ENCODE data around the gene KIFC3.
"Not testable (repeated sequence)": the region's sequence is repeated elsewhere in the genome, so short reads cannot be mapped to it uniquely, and the experiment has no call there.

Gene KIFC3

DNA sequence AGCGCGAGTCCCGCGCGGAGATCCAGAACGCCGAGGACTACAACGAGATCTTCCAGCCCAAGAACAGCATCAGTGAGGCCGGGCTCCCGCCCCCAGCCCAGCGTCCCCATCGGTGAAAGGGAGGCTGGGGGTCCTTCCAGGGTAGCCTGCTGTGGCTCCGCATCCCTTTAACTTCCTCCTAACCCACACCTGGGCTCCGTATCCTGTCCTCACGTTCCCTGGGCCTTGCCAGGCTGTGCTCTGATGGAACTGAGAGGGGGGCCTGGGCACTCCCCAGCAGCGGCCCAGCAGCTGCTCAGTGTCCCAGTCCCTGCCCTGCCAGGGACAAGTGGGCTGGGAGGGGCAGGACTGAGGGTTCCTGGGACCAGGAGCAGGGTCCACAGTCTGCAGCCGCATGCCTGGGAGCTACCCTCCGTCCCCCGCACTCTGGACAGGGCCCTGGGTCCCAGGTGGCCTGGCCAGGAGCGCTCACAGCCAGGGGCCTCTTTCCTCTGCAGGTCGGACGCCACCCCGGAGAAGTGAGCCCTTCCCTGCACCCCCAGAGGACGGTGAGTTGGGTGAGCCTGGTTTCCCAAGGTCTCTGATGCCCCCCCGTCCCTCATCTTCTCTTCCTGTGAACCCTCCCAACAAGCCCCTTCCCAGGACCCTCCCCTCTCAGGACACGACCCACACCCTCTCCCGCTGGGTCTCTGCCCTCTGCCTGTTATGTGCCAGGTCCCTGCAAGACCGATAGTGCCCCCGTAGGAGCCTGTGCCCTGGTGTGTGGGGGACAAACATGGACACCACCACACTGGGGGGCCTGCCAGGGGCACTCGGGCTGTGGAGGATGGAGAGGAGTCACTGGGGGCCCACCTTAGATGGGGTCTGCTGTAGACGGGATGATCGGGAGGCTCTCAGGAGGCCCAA lies 48.6 kb downstream of the KIFC3 start:
- no peak for DNase-seq (ENCODE audit: low read depth)

DNA sequence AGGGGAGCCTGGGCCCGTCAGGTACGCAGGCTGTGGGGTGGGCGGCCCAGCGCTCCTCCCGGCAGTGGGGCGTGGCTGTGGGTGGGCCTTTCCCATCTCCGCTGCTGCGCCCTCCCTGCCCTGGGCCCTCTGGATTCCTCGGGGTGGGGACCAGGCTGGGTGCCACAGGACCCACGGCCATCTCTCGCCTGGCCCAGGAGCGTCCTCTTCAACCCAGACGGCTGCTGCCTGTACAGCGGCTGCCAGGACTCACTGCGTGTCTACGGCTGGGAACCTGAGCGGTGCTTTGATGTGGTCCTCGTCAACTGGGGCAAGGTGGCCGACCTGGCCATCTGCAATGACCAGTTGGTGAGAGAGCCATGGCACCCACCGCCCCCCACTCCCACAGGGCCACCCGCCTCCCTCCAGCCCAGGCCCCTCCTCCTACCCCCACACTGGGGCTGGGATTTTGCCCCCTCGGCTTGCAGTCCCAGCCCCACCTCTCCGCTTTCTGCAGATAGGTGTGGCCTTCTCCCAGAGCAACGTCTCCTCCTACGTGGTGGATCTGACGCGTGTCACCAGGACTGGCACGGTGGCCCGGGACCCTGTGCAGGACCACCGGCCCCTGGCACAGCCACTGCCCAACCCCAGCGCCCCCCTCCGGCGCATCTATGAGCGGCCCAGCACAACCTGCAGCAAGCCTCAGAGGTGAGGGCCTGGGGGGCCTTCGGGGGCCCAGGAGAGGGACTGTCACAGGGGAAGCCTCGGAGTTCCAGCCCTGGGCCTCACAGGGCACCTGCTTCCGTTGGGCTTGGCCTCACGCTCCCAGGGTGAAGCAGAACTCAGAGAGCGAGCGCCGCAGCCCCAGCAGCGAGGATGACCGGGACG lies 49.5 kb downstream of the KIFC3 start:
- DNase-seq (ENCODE audit: low read depth) = no peak

DNA sequence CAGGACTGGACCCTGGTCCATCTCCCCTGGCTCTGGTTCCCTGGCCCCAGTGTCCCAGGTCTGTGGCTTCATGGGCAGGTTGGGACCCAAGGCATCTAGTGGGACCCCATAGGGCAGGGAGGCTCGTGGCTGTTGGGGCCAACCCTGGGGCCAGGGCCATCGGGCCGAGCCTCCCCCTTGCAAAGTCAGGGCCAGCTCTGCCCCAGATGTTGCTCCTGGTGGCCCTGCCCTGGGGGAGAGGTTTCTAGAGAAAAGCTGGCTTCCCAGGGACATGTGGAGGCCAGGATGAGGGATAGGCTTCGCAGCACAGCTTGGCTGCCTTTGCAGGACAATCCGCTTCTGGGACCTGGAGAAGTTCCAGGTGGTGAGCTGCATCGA lies 50.1 kb downstream of the KIFC3 start:
- no peak for DNase-seq (ENCODE audit: low read depth)

DNA sequence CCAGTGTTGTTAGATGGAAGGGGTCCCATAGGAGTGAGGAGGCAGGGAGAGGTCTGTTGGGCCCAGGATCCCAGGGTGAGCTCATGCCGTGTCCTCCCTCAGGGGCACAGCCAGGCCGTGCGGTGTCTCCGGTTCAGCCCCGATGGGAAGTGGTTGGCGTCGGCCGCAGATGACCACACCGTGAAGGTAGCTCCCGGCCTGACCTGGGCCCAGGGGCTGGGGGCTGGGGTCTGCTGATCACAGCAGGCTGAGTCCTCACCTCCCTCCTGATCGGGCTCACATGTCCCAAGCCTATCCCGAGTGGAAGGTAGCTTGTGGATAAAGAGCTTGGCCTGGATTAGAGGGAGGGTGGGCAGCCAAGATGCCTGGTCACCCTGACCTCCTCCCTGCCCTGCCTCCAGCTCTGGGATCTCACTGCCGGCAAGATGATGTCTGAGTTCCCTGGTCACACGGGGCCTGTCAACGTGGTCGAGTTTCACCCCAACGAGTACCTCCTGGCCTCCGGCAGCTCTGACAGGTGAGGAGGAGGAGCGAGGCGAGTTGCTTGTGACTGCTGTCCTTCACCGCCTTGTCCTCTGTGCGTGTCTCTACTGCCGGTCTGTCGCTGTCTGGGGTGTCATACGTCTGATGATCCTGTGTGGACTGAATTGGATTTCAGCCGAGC lies 50.6 kb downstream of the KIFC3 start:
- DNase-seq (ENCODE audit: low read depth) = no peak

DNA sequence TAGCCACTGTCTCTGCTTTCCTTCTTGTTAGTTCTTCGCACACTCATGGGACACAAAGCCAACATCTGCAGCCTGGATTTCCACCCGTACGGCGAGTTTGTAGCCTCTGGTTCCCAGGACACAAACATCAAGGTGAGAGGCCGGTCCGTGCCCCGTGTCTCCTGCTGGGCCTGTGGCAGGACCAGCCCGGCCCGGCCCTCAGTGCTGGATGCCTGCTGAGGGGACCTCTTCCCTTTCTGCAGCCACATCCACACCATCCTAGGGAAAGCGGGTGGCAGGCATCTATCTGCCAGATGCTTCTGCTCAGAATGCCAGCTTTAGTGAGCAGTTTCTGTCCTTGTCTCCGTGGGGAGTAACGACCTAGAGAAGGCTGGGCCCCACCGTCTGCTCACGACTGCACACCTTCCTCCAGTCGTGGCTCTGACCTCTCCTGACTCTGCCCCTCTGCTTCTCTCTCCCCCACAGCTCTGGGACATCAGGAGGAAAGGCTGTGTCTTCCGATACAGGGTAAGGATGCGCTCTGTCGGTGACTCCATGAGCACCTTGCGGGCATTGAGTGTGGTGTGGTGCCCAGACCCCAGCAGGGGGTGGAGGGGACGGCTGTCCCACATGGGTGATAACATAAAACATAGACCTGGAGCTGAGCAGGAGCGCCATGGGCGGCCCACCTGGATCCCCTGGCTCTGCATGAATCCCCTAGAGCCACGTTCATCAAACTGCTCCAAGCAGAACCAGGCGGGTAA lies 51.3 kb downstream of the KIFC3 start:
- no peak for DNase-seq (ENCODE audit: low read depth)

DNA sequence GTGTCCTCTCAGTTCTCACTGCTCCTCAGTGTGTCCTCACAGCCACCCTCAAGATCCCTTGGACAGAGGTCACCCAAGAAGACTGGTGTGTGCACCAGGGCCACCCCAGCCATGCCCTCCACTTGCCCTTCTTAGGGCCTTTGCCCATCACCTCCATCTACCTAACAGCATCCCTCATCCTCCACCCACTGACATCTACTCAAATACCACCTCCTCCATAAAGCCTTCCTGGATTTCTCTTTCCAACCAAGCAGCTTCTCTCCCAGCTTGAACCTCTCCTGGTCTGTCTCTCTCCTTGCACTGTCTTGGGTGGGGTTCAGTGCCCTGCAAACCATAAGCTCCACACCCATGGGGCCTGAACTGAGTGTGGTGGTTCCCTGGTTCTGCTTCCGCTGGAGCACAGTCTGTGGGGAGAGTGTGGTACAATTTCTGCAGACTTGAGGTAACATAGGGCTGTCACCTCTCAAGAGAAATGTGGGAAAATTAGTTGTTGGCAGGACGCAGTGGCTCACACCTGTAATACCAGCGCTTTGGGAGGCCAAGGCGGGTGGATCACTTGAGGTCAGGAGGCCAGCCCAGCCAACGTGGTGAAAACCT lies 52.3 kb downstream of the KIFC3 start:
- no peak for DNase-seq (ENCODE audit: low read depth)

DNA sequence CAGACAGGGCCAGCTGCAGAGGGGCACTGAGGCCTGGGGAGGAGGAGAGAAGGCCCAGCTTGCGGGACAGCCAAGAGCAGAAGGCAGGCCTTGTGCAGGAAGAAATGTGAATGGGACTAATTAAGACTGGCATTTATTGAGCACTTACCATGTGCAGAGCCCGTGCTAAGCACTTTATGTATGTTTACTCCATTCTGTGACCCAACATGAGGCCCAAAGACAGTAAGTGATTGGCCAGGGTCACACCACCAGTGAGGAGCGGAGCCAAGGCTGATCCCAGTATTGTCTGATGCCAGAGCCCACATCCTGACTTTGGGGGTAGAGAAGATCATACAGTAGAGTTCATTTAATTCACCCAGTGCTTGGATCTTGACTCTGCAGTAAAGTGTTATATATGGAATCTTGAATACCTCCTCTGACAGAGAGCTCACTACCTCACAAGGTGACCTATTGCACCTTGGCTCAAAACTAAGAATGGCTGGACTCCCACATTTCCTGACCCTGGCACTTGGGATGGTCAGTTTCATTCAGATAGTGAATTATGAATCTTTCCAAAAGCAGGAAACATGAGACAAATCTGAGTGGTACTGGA lies 53.1 kb downstream of the KIFC3 start:
- DNase-seq (ENCODE audit: low read depth) = no peak

DNA sequence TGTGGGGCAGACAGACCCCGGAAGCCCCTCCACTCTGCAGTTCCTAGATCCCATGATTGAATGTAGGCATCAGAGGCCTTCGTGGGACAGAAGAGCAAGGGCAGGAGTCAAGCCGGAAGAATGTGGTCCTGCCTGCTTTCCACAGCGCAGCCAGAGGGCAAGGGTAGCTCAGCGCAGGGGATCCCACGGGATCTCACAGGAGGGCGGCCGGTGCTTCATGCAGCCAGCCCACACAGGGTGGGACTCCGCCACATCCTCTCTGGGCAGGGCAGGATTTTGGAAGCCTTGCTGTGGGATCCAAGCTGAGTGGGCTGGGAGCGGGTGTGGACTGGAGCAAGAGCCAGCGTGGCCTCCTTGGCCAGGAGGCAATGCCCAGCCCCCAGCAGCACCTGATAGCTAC lies 53.7 kb downstream of the KIFC3 start:
- DNase-seq (ENCODE audit: low read depth) = no peak

DNA sequence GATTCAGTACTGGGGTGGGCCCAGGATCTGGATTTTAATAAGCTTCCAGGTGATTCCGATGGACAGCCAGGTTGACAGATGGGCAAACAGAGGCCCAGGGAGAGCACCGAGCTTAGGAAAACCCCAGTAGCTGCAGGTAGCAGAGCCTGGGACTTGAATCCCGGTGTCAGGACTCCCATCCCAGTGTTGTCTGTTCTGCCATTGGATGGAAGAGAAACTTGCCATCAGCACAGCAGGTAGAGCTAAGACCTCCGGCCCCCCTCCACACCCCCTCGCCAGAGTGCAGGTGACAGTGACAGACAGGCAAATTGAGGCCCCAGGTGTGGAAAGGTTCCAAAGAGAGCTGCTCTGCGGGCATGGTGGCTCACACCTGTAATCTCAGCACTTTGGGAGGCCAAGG lies 54.3 kb downstream of the KIFC3 start:
- DNase-seq (ENCODE audit: low read depth) = no peak

DNA sequence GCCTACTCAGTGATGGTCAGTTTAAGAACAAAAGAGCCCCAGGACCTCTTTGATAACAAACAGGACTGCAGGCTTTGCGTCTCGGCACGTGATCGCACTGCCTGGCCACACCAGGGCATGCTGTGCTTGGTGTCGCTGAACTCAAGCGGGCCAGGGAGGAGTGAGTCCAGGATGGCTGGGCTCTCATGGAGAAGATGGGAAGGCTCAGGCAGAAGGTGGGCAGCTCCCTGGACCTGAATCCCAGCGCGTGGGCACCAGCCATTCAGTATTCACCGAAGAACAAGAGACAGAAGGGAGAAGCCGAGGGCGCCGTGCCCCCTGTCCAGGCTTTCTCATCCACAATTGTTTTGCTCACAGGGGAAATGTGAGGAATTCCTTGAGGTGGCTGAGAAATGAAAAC lies 54.8 kb downstream of the KIFC3 start:
- no peak for DNase-seq (ENCODE audit: low read depth)

DNA sequence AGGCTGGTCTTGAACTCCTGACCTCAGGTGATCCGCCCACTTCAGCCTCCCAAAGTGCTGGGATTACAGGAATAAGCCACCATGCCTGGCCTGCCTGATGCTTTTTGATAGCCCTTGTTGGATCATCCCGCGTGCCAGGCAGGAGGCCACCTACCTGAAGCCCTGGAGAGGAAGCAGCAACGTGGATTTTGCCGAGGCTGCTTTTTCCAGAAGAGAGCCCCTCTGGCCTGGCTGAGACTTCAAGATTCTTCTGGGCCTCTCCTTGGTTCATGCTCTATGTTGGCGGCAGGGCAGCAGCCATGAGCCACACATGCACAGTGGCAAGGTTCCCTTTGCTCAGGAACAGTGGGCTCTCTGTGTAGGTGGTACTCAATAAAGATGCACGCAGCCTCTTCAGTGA lies 55.2 kb downstream of the KIFC3 start:
- DNase-seq (ENCODE audit: low read depth) = no peak

DNA sequence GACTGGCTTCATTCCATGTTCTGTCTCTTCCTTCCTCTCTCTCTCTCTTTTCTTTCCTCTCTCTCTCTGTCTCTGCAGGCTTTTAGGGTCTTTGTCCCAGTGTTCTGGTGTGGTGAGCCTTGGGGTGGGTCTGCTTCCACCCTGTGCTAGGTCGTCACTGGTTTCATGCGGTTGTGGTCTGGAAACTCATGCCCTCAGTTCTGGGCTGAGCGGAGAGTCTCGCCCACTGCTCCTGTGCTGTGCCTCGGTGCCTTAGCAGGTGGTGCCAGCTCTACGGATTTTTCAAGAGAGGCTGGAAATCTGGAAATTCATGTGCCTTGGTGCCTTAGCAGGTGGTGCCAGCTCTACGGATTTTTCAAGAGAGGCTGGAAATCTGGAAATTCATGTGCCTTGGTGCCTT lies 56.0 kb downstream of the KIFC3 start:
- DNase-seq (ENCODE audit: low read depth) = not testable (repeated sequence)

DNA sequence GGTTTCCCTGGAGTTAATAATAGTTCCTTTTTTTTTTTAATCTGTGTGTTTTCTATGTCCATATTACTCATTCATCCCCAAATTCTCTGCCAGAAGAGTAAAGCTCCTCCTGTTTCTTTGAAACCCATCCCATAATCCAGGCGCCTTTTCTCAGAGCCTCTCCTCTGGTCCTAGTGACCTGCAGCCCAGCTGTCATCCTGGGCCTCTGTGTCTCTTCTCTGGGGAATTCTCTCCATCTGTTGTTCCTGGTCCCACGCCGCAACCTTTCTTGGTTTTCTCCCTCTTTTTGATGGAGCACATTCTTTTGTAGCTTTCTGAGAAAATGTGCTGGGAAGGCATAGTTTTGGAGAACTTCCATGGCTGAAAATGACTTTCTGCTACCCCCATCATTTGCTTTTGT lies 56.5 kb downstream of the KIFC3 start:
- DNase-seq (ENCODE audit: low read depth) = no peak

DNA sequence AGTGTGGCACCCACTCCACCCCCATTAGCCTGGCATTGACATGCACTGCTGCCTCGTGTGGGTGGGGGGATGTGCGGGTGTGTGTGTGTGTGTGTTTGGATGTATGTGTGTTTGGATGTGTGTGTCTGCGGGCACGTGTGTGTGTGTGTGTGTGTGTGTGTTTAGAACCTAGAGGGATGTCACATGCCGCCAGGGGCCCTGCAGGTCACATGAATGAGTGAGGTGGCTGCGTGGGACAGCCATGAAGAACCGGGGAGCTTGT lies 57.7 kb downstream of the KIFC3 start:
- no peak for DNase-seq (ENCODE audit: low read depth)

DNA sequence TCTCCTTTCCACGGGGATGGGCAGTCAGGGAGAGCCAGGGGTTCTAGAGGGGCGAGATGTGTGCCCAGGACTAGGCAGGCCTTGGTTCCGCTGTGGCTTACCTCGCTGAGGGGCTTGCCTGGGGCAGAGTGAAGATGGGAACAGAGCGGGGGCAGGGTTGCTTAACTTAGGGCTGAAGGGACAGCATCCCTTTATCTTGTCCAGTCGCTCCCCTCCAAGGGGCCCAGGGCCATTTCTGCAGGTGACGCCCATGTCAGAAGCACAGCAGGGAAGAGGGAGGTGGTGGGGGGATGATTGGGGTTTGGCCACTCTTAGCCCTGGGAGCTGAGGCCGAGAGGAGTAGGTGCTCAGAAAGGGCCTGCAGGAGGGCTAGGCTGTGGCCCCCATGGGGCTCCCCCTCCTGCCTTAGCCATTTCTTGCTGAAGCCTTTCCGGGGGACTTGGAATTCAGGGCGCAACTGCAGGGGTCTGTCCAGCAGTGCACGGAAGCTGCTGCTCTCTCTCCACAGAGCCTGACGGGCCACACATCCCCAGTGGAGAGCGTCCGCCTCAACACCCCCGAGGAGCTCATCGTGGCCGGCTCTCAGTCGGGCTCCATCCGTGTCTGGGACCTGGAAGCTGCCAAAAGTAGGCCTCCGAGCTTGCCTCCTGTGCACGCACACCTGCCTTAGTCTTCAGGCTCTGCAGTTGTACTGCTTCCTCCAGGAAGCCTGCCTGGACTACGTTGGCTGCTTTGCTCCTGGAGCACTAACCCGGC lies 58.2 kb downstream of the KIFC3 start:
- no peak for DNase-seq (ENCODE audit: low read depth)

DNA sequence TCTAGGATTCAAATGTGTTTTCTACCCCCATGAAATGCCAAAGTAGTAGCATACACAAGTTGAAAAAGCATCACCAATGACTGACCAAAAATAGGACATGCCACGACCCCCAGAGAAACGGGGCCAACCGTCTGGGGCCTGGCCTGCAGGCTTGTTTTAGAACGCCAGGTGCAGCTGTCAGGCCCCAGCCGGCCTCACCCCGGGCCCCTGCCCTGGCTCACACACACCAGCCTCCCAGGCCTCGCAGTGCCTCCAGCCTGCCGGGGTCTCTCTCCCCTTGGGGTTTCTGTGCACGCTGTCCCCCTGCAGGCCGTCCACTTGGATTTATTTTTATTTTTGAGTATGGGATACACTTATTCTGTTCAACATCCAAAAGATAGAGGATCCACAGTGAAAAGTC lies 58.8 kb downstream of the KIFC3 start:
- no peak for DNase-seq (ENCODE audit: low read depth)

DNA sequence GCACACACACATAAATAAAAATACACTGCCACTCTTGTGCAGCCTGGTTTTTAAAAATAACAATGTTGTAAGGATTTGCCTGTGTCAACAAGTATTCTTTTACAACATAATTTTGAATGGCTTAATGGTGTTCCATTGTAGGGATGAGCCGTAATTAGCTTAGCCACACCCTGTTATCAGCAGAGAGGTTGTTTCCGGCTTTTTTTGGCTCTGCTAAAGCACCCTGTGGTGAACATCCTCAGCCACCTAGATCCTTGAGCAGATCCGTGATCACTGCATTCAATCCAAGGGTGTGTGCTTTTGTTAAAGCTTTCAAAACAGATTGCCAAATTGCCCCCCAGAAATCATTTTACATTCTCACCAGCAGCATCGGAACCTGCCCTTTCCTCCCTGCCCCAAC lies 59.7 kb downstream of the KIFC3 start:
- DNase-seq (ENCODE audit: low read depth) = no peak

DNA sequence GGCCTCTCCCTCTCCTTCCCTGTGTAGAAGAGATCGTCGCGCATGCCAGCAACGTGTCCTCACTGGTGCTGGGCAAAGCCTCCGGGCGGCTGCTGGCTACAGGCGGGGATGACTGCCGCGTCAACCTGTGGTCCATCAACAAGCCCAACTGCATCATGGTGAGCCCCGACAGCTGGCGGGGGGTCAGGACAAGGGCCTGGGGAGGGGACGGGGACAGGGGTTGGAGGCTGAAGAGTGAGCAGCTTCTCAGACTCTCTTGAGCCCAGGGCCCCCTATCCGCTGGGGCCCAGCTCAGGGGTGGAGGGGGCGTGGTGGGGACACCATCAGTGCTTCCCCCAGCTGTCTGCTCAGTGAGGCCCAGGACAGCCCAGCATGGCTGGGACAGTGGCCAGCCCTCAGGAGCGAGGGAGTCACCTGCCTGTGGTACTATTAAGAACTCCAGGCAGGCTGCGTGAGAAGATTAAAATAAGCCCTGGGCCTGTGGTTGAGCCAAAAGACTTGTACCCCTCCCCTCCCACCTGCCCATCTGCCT lies 60.6 kb downstream of the KIFC3 start:
- DNase-seq (ENCODE audit: low read depth) = no peak

DNA sequence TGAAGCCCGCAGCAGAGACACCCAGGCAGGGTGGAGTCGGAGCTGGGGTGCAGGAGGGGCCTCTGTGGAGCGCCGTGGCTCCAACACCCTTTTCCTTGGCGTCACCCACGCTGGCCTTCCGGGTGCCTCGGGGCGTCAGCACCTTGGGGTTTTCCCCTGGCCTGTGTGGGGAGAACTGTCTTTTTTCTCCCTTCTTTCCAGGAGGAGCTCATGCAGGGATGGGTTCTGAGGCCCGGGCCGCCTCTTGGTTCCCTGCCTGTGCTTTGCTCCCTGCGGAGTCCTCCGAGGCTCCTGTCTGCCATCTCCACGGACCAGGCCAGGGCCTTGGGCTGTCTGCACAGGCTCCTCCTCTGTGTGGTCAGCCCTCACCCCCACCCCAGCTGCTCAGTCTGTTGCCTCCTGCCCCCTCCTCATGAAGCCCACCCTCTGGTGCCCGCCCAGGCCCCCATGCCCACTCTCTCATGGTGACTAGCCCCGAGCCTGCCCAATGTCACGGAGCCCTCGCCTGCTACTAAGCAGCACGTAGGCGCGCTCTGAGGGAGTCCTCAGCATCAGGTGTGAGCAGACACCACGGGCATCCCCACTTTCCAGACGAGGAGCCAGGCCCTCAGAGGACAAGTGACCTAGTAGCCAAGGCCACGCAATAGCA lies 61.7 kb downstream of the KIFC3 start:
- no peak for DNase-seq (ENCODE audit: low read depth)

Data from fibroblast of the conjunctiva (primary cell).